Mesodermal cell (in vitro differentiated cells): Measurements from ENCODE around the gene LY86.

Source experiments
- H3K27ac ChIP-seq: 2 replicates; pipeline ENCODE4 v1.7.0; 2013; ENCODE audit warnings: mild to moderate bottlenecking, low read depth, low read length, moderate library complexity; ENCODE audit not compliant: severe bottlenecking
- H3K36me3 ChIP-seq: 2 replicates; pipeline ENCODE4 v1.7.1; 2013; ENCODE audit warnings: mild to moderate bottlenecking, low read length, moderate library complexity; ENCODE audit not compliant: control insufficient read depth, insufficient read depth
- H3K4me1 ChIP-seq: one replicate; pipeline ENCODE4 v1.7.1; 2013; ENCODE audit warnings: mild to moderate bottlenecking, low read length; ENCODE audit not compliant: insufficient read depth, control insufficient read depth, poor library complexity, severe bottlenecking
- H3K4me3 ChIP-seq: 2 replicates; pipeline ENCODE4 v1.7.0; 2013; ENCODE audit warnings: low read length, control low read depth, mild to moderate bottlenecking; ENCODE audit not compliant: insufficient read depth, poor library complexity, severe bottlenecking; ENCODE audit errors: extremely low read depth
- H3K9me3 ChIP-seq: 2 replicates; pipeline ENCODE4 v1.7.1; 2013; ENCODE audit warnings: mild to moderate bottlenecking, low read length, moderate library complexity; ENCODE audit not compliant: control insufficient read depth
- WGBS, 2 experiments: methylation state at CpG; one replicate each; pipeline ENCODE4 v1.1.5; 2013; ENCODE audit warnings: missing lambda C conversion rate in 2 of 2; ENCODE audit not compliant: insufficient coverage in 2 of 2; 5-methylcytosine and 5-hydroxymethylcytosine counted together

The LY86 gene

DNA sequence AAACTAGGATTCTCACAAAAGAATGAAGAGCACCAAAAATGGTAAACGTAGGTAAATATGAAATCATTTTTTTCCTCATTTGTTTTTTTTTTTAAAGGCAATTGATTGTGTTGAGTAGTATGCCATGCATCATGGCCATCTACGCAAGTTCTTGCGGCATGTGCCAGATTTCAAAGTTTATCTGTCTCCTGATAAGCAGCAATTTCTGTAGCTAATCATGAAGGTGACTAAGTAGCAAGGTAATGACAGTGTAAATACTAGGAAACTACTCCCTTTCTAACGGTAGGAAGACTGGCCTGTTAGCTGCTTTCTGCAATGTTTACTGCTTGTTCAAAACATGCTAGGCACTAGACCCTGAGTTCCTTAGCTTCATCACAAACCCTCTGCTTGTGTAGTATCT is 13.4 kb upstream of the LY86 start:
- Histone ChIP-seq H3K9me3 (peaks cover 7% of the 10 kb centered on the region), H3K4me1 (no peaks in the 10 kb centered on the region), H3K4me3 (no peak overlapping the region), H3K27ac (no peak overlapping the region), H3K36me3 (no peaks in the 10 kb centered on the region)
- WGBS, 2 experiments, result 85 to 90% methylated on average over 2 to 3 of the region's 4 CpGs

- Histone ChIP-seq H3K4me1 (no peaks in the 10 kb centered on the region), H3K27ac (no peak overlapping the region), H3K4me3 (no peak overlapping the region), H3K36me3 (no peaks in the 10 kb centered on the region), H3K9me3 (peaks cover 7% of the 10 kb centered on the region)
- no CpG with 5 or more reads among the region's 1 CpG for WGBS, 2 experiments
These were observed 10.8 kb upstream of the LY86 start for GRCh38 chr6:6577735-6578134.

DNA sequence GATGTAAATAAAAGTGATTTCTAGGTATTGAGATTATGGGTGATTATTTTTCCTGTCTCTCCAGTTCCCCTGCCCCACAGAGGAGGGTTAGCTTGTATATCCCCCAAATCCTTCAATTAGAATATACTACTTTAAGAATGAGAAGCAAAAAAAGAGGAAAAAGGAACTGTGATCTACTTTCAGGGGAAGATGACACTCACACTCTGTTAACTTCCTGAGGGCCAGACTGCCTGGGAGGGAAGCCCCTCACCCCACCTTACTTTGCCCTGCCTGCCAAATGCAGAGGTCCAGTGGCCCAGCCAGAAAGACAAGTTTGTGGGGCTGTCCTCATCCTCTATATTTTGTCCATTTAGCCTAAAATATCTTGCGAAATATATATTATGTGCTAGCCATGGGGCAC is 9.2 kb upstream of the LY86 start:
- Histone ChIP-seq H3K4me3 (no peak overlapping the region), H3K36me3 (no peaks in the 10 kb centered on the region), H3K27ac (no peak overlapping the region), H3K9me3 (peaks cover 7% of the 10 kb centered on the region), H3K4me1 (no peaks in the 10 kb centered on the region)
- WGBS, 2 experiments, result 100% methylated on average over 1 of the region's 1 CpG; no CpG with 5 or more reads in 1 of the 2 experiments

DNA sequence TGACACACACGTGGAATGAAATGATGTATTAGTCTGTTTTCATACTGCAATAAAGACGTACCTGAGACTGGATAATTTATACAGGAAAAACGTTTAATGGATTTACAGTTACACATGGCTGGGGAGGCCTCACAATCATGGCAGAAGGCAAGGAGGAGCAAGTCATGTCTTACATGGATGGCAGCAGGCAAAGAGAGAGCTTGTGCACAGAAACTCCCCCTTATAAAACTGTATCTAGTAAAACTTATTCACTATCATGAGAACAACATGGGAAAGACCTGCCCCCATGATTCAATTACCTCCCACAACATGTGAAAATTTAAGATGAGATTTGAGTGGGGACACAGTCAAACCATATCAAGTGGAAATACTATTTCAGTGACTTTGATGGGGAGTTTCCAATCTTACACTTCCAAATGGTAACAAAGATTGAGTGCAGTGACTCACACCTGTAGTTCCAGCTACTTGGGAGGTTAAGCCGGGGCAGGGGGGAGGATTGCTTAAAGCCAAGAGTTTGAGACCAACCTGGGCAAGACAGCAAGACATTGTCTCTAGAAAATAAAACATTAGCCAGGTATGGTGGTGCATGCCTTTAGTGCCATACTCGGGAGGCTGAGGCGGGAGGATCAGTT is 8.2 kb upstream of the LY86 start:
- Histone ChIP-seq H3K4me3 (no peak overlapping the region), H3K27ac (no peak overlapping the region), H3K4me1 (no peaks in the 10 kb centered on the region), H3K9me3 (peaks cover 7% of the 10 kb centered on the region), H3K36me3 (no peaks in the 10 kb centered on the region)
- 78% methylated on average over 4 to 5 of the region's 6 CpGs for WGBS, 2 experiments

DNA sequence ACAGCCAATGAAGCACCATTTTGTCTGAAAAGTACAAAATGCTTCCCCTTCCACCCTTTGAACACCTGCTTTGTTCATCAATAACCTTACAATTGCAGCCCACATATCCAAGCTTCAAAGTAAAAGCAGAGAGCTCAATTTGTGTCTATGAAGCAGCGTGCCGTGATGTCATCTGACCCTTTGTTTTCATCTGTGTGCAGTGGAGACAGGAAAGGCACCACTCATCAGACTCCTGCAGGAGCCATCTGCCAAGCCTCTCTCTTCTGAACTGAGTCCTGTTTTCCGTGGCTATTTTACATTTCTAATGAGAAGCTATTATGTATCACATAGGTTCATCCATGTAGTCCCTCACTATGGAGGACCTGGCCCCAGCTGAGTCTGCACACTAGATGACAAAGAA is 7.5 kb upstream of the LY86 start:
- WGBS, 2 experiments, result 100% methylated on average over 1 to 2 of the region's 3 CpGs
- Histone ChIP-seq H3K36me3 (no peaks in the 10 kb centered on the region), H3K27ac (no peak overlapping the region), H3K4me1 (no peaks in the 10 kb centered on the region), H3K9me3 (peaks cover 7% of the 10 kb centered on the region), H3K4me3 (no peak overlapping the region)

DNA sequence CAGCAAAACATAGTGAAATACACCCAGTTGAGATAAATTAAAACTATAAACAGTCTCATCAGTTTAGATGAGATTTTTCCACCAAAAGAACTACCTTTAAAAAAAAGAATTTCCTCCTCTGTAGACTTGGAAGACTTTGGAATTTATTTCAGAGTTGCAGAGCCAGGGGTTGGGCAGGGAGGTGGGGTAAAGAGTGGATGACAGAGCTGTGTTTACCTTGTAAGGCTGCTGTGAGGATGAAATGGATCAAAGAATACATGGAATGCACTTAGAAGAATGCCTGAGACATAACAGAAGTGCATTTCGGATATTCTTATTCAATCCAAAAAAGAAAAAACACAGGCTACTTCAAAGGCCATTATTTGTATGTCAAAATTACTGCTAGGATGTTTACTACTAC is 6.4 kb upstream of the LY86 start:
- Histone ChIP-seq H3K27ac (no peak overlapping the region), H3K4me1 (no peaks in the 10 kb centered on the region), H3K36me3 (no peaks in the 10 kb centered on the region), H3K4me3 (no peak overlapping the region), H3K9me3 (no peaks in the 10 kb centered on the region)
- no CpG with 5 or more reads among the region's 1 CpG for WGBS, 2 experiments

DNA sequence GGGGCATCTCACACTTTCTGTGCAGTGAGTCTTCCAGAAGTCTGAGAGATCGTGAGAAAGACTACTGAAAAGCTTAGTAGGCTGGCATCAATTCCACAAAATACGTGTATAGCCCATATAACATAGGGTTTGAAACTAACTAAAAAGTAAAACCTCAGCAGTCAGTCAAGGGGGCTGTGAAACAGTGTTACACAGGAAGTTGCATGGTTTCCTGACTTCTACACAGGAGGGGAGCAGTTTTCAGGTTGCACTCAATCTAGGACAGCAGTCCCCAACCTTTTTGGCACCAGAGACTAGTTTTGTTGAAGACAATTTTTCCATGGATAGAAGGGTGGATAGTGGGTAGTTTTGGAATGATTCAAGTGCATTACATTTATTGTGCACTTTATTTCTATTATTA is 4.7 kb upstream of the LY86 start:
- no peak overlapping the region for H3K27ac ChIP-seq
- no peaks in the 10 kb centered on the region for H3K4me1 ChIP-seq
- no peaks in the 10 kb centered on the region for H3K9me3 ChIP-seq
- WGBS, 2 experiments, result 88% methylated on average over 1 of the region's 2 CpGs; no CpG with 5 or more reads in 1 of the 2 experiments
- no peak overlapping the region for H3K4me3 ChIP-seq
- H3K36me3 ChIP-seq, result no peaks in the 10 kb centered on the region

GRCh38 chr6:6584310-6585002 is 4.1 kb upstream of the LY86 start:
- no peaks in the 10 kb centered on the region for H3K4me1 ChIP-seq
- no peaks in the 10 kb centered on the region for H3K36me3 ChIP-seq
- H3K9me3 ChIP-seq, result no peaks in the 10 kb centered on the region
- WGBS, 2 experiments, result 85 to 94% methylated on average over 4 to 7 of the region's 7 CpGs
- no peak overlapping the region for H3K4me3 ChIP-seq
- no peak overlapping the region for H3K27ac ChIP-seq

DNA sequence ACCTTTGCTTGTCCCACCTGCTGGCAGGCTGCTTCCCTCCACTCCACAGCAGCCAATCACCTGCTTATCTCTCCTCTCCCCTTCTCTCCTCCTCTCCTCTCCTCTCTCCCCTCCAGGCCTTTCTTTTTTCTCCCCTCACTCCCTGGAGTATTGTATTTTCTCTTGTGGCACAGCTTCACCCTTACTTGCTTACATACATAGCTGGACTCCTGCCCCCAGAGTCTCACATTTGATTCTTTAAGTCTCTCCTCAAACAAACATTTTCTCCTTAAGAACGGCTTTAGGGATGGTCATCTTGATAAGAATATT is 3.6 kb upstream of the LY86 start:
- Histone ChIP-seq H3K4me3 (no peak overlapping the region), H3K27ac (no peak overlapping the region), H3K9me3 (no peaks in the 10 kb centered on the region), H3K36me3 (no peaks in the 10 kb centered on the region), H3K4me1 (no peaks in the 10 kb centered on the region)
- 100% methylated on average over 1 of the region's 1 CpG; no CpG with 5 or more reads in 1 of the 2 experiments for WGBS, 2 experiments

GRCh38 chr6:6586167-6586566 is 2.4 kb upstream of the LY86 start:
- Histone ChIP-seq H3K9me3 (no peaks in the 10 kb centered on the region), H3K4me1 (no peaks in the 10 kb centered on the region), H3K27ac (no peak overlapping the region), H3K4me3 (no peak overlapping the region), H3K36me3 (no peaks in the 10 kb centered on the region)
- 69 to 71% methylated on average over 2 of the region's 2 CpGs for WGBS, 2 experiments
